A549 (cell line): ENCODE measurements around the gene OTOS.

Source experiments
- CTCF ChIP-seq: fragments of >200 bp; sonication (Bioruptor Twin); formaldehyde crosslinking; IDR thresholded peaks from 3 replicates; pipeline ENCODE4 v1.5.1; 2016
- RARB ChIP-seq: fragments of 250-450 bp; sonication (Bioruptor Pico); IDR thresholded peaks from 2 replicates; pipeline ENCODE4 v1.8.0; 2021; ENCODE audit warnings: mild to moderate bottlenecking, moderate library complexity

- no peak for TF ChIP-seq RARB (CRISPR knock-in tag)
- TF ChIP-seq CTCF, result no peak
Observed at GRCh38 chr2:240109386-240109785, 31.1 kb downstream of the OTOS start.
